ENCODE measurements around the gene MYO1D.

DNA sequence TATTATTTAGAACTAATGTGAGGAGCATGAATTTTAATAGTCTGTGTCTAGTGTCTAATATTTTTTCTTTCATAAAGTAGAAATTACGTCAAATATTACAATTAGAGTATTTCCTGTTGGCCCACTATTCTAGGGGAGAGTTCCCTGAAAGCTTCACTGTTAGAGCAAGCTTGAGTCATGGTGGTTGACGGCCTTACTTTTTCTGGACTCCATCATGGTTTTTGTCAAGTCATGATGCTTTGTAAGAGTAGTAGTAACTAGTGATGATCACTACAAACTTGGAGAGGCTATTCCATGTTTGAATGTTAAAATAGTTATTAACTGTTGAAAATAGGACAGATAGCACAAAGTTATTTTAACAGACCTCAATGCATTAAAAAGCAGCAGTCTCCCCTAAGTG, 431.0 kb downstream of the MYO1D start:
- TF ChIP-seq, protein P1, sequence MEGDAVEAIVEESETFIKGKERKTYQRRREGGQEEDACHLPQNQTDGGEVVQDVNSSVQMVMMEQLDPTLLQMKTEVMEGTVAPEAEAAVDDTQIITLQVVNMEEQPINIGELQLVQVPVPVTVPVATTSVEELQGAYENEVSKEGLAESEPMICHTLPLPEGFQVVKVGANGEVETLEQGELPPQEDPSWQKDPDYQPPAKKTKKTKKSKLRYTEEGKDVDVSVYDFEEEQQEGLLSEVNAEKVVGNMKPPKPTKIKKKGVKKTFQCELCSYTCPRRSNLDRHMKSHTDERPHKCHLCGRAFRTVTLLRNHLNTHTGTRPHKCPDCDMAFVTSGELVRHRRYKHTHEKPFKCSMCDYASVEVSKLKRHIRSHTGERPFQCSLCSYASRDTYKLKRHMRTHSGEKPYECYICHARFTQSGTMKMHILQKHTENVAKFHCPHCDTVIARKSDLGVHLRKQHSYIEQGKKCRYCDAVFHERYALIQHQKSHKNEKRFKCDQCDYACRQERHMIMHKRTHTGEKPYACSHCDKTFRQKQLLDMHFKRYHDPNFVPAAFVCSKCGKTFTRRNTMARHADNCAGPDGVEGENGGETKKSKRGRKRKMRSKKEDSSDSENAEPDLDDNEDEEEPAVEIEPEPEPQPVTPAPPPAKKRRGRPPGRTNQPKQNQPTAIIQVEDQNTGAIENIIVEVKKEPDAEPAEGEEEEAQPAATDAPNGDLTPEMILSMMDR (IDR thresholded peaks at IDR 0.05): no peak
- TF ChIP-seq EP300 (IDR thresholded peaks at IDR 0.05) (no peak), POLR2A (IDR thresholded peaks at IDR 0.05) (no peak)

Data from suprapubic skin (tissue), 3 donors.